MM.1S (cell line): ENCODE measurements around the gene IL11.

Source experiments
- DNase-seq: peaks from one replicate; pipeline ENCODE4 v3.0.0-alpha.2; 2015
- H2AFZ ChIP-seq: fragments of 300-600 bp; sonication (generic); 2 replicates; pipeline ENCODE4 v1.6.0; 2016; ENCODE audit warnings: antibody characterized with exemption, low read length
- H3F3A ChIP-seq: fragments of 300-600 bp; sonication (generic); 2 replicates; pipeline ENCODE4 v1.6.1; 2016; ENCODE audit warnings: mild to moderate bottlenecking, antibody characterized with exemption, low read length, moderate library complexity, mixed read lengths; ENCODE audit not compliant: insufficient read depth
- H3K27ac ChIP-seq: fragments of 300-600 bp; sonication (generic); 2 replicates; pipeline ENCODE4 v1.5.1; 2016; ENCODE audit warnings: mild to moderate bottlenecking, low read length
- H3K27me3 ChIP-seq: fragments of 300-600 bp; sonication (generic); replicated peaks from 2 replicates; pipeline ENCODE4 v1.6.0; 2016; ENCODE audit warnings: low read length; ENCODE audit not compliant: insufficient read depth
- H3K36me3 ChIP-seq: fragments of 300-600 bp; sonication (generic); replicated peaks from 2 replicates; pipeline ENCODE4 v1.6.1; 2016; ENCODE audit warnings: mild to moderate bottlenecking, low read length, mixed read lengths; ENCODE audit not compliant: insufficient read depth
- H3K4me1 ChIP-seq: fragments of 300-600 bp; sonication (generic); 2 replicates; pipeline ENCODE4 v1.6.1; 2016; ENCODE audit warnings: low read length, mixed read lengths
- H3K4me2 ChIP-seq: fragments of 300-600 bp; sonication (generic); 2 replicates; pipeline ENCODE4 v1.6.0; 2016; ENCODE audit warnings: low read depth, low read length
- H3K4me3 ChIP-seq: fragments of 300-600 bp; sonication (generic); 2 replicates; pipeline ENCODE4 v1.5.1; 2016; ENCODE audit warnings: low read length, mixed read lengths
- H3K79me2 ChIP-seq: fragments of 300-600 bp; sonication (generic); 2 replicates; pipeline ENCODE4 v1.6.1; 2016; ENCODE audit warnings: mixed run types, low read length, mixed read lengths
- H3K9ac ChIP-seq: fragments of 300-600 bp; sonication (generic); 2 replicates; pipeline ENCODE4 v1.6.1; 2016; ENCODE audit warnings: low read length, mixed read lengths
- H3K9me2 ChIP-seq: fragments of 300-600 bp; sonication (generic); replicated peaks from 2 replicates; pipeline ENCODE4 v1.6.1; 2016; ENCODE audit warnings: mild to moderate bottlenecking, low read length, mixed read lengths; ENCODE audit not compliant: insufficient read depth
- H3K9me3 ChIP-seq: fragments of 300-600 bp; sonication (generic); replicated peaks from 2 replicates; pipeline ENCODE4 v1.6.1; 2016; ENCODE audit warnings: mild to moderate bottlenecking, low read length, mixed read lengths; ENCODE audit not compliant: insufficient read depth
- H4K20me1 ChIP-seq: fragments of 300-600 bp; sonication (generic); 2 replicates; pipeline ENCODE4 v1.6.1; 2016; ENCODE audit warnings: mild to moderate bottlenecking, low read length, moderate library complexity, mixed read lengths; ENCODE audit not compliant: insufficient read depth
- EZH2 ChIP-seq: fragments of 300-600 bp; sonication (generic); optimal IDR thresholded peaks from 2 replicates; pipeline ENCODE3; 2017; ENCODE audit warnings: low read depth, mild to moderate bottlenecking, antibody characterized with exemption, low read length, mixed read lengths
- EZH2phosphoT487 ChIP-seq: fragments of 300-600 bp; sonication (generic); IDR thresholded peaks from 2 replicates; pipeline ENCODE4 v1.6.1; 2018; ENCODE audit warnings: antibody characterized with exemption, low read length
- TF ChIP-seq, protein P1 (sequence below): fragments of 300-600 bp; sonication (generic); IDR thresholded peaks from 2 replicates; pipeline ENCODE4 v1.5.1; 2016; ENCODE audit warnings: antibody characterized with exemption, low read length, mixed read lengths

The IL11 gene

DNA sequence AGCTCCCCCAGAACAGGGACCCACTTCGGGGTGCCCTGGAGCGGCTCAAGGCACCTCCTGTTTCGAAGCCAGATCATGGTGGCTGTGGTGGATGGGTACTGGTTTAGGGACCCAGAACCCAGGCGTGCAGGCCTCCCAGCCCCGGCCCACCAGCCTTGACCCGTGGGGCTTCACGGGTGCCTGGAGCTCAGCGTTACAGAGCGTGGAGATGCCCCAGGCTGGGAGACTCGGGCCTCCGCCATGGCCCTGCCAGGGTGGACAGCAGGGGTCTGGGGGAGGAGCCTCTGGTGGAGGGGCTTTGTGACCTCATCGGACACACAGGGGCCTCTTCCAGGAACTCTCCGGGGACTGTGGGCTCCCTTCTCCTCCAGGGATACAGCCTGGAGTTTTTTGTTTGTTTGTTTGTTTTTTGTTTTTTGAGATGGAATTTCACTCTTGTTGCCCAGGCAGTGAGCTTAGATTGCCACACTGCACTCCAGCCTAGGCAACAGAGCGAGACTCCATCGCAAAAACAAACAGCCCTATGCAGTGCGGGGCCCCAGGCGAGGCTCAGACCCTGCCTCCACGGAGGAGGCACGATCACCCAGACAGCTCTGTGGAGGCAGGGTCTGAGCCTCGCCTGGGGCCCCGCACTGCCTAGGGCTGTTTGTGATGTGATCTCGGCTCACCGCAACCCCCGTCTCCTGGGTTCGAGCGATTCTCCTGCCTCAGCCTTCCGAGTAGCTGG is 7.1 kb downstream of the IL11 start, which contains the start of gene GARIN5B:
GARIN5B (minus strand) TSS at position 271 of the 727 bp plus-strand sequence; CDS start at position 77, 194 bp downstream.
- H3F3A ChIP-seq = no peaks in the 10 kb centered on the region

DNA sequence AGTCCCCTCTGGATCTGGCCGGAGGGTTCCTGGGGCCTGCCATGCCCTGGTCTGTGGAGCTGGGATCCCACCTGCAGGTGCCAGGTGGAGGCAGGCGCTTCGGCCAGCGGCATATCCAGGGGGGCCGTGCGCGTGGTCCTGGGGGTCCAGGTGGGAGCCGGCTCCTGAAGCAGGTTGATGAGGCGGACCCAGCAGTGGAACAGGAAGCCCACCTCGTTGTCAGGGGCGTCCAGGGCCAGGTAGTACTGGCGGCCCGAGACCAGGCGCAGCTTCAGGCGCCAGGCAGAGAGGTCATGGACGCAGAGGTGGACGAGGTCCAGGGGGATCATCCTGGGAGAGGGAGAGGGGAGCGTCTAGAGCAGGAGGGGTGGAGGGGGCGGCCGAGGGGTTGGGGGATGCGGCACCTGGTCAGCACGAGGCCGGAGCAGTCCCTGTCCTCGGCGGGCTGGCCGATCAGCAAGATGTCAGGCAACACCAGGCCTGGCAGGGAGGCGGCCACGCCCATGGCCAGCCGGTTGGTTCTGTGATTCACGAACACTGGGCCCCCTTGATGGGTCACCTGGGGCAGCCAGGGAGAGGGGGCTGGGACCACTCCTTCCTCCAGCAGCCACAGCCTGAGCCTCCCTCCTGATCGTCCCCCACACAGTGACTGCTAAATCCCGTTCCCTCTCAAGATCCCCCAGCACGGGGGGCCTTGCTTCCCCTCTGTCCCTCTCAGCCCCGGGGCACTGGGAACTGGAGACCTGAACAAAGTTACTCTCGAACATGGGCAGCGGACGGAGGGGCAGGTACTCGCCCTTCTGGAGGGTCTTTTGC is 7.9 kb downstream of the IL11 start:
- Histone ChIP-seq H3K27me3 (peaks cover 49% of the 10 kb centered on the region), H4K20me1 (no peaks in the 10 kb centered on the region), H3K9me3 (no peaks in the 10 kb centered on the region), H3K4me1 (peaks cover 5% of the 10 kb centered on the region), H3K4me2 (no peak overlapping the region), H3K79me2 (no peaks in the 10 kb centered on the region), H3K9me2 (no peaks in the 10 kb centered on the region), H3K4me3 (no peak overlapping the region), H3K9ac (no peak overlapping the region), H3K27ac (no peak overlapping the region), H2AFZ (no peak overlapping the region), H3K36me3 (no peaks in the 10 kb centered on the region), H3F3A (no peaks in the 10 kb centered on the region)
- no peak for DNase-seq
- TF ChIP-seq EZH2phosphoT487 (no peak), EZH2 (no peak)
- TF ChIP-seq, protein P1, sequence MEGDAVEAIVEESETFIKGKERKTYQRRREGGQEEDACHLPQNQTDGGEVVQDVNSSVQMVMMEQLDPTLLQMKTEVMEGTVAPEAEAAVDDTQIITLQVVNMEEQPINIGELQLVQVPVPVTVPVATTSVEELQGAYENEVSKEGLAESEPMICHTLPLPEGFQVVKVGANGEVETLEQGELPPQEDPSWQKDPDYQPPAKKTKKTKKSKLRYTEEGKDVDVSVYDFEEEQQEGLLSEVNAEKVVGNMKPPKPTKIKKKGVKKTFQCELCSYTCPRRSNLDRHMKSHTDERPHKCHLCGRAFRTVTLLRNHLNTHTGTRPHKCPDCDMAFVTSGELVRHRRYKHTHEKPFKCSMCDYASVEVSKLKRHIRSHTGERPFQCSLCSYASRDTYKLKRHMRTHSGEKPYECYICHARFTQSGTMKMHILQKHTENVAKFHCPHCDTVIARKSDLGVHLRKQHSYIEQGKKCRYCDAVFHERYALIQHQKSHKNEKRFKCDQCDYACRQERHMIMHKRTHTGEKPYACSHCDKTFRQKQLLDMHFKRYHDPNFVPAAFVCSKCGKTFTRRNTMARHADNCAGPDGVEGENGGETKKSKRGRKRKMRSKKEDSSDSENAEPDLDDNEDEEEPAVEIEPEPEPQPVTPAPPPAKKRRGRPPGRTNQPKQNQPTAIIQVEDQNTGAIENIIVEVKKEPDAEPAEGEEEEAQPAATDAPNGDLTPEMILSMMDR = no peak

More for the DNA sequence above, 7.1 kb downstream of the IL11 start, which contains the start of gene GARIN5B:
- no peak for DNase-seq
- H3K4me3 ChIP-seq = no peak within 1 kb of the TSS
- H2AFZ ChIP-seq = no peak within 1 kb of the TSS
- no peak within 1 kb of the TSS for H3K4me2 ChIP-seq
- H3K79me2 ChIP-seq = no peaks in the 10 kb centered on the region
- no peaks in the 10 kb centered on the region for H3K9me3 ChIP-seq
- H3K36me3 ChIP-seq = no peaks in the 10 kb centered on the region
- TF ChIP-seq EZH2 (no peak), EZH2phosphoT487 (no peak)
- TF ChIP-seq, protein P1 = no peak
- peaks cover 52% of the 10 kb centered on the region for H3K27me3 ChIP-seq
- H4K20me1 ChIP-seq = no peaks in the 10 kb centered on the region
- no peak within 1 kb of the TSS for H3K27ac ChIP-seq
- no peaks in the 10 kb centered on the region for H3K9me2 ChIP-seq
- H3K4me1 ChIP-seq = peaks cover 5% of the 10 kb centered on the region
- H3K9ac ChIP-seq = no peak within 1 kb of the TSS

DNA sequence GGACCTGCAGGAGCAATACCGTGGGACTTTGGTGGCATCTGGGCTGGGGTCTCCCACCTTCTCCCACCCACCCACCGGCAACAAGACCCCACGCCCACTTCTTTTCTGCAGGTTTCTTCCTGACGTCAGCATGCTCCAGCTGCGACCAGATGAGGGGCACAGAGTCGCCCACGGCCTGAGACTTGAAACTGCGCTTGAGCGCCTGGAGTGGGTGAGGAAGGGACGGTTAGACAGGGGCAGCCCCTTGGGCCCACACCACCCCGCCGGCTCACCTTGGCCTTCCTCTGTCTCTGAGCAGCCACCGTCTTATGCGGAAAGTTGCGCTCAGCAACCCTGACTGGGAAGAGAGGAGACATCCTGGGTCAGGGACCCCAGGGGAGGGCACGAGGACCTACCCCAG is 9.4 kb downstream of the IL11 start:
- H3K4me1 ChIP-seq = peaks cover 5% of the 10 kb centered on the region
- H3K9ac ChIP-seq = no peak overlapping the region
- H3K4me2 ChIP-seq = no peak overlapping the region
- no peaks in the 10 kb centered on the region for H3F3A ChIP-seq
- H3K36me3 ChIP-seq = no peaks in the 10 kb centered on the region
- no peaks in the 10 kb centered on the region for H3K79me2 ChIP-seq
- peaks cover 54% of the 10 kb centered on the region for H3K27me3 ChIP-seq
- H3K4me3 ChIP-seq = no peak overlapping the region
- TF ChIP-seq, protein P1 = no peak
- no peak for TF ChIP-seq EZH2phosphoT487
- TF ChIP-seq EZH2 = no peak
- H3K27ac ChIP-seq = no peak overlapping the region
- DNase-seq = no peak
- no peaks in the 10 kb centered on the region for H3K9me2 ChIP-seq
- no peaks in the 10 kb centered on the region for H3K9me3 ChIP-seq
- H4K20me1 ChIP-seq = no peaks in the 10 kb centered on the region
- H2AFZ ChIP-seq = no peak overlapping the region
